HEK293T (cell line): ENCODE results near the gene CD2.

Source experiments
- CTCF ChIA-PET: fragments of 350-600 bp; formaldehyde crosslinking; extraction: SDS; loops from one replicate; lab custom pipeline; 2021; ENCODE audit warnings: antibody characterized with exemption, inconsistent platforms; lab: Yijun Ruan, JAX
- POLR2A ChIA-PET: fragments of 350-600 bp; formaldehyde crosslinking; extraction: SDS; loops from one replicate; lab custom pipeline; 2020; ENCODE audit warnings: antibody characterized with exemption, inconsistent platforms; lab: Yijun Ruan, JAX
- DNase-seq: peaks from one replicate; pipeline ENCODE4 v3.0.0; 2012; ENCODE audit warnings: mixed read lengths; ENCODE audit errors: extremely low spot score
- ARNT ChIP-seq: fragments of 450-650 bp; IDR thresholded peaks from 2 replicates; pipeline ENCODE4 v1.6.1; 2017; ENCODE audit warnings: mild to moderate bottlenecking
- BHLHE40 ChIP-seq: fragments of 450-650 bp; IDR thresholded peaks from 2 replicates; pipeline ENCODE4 v1.6.1; 2016; ENCODE audit warnings: mild to moderate bottlenecking, moderate library complexity, borderline replicate concordance
- CTBP1 ChIP-seq: fragments of 450-650 bp; IDR thresholded peaks from 2 replicates; pipeline ENCODE4 v1.6.1; 2016; ENCODE audit warnings: borderline replicate concordance
- ELF4 ChIP-seq: fragments of 450-650 bp; IDR thresholded peaks from 2 replicates; pipeline ENCODE4 v1.6.1; 2017; ENCODE audit warnings: antibody characterized with exemption
- FOXA1 ChIP-seq: fragments of 450-650 bp; IDR thresholded peaks from 2 replicates; pipeline ENCODE4 v1.6.1; 2016; ENCODE audit warnings: mild to moderate bottlenecking
- FOXK2 ChIP-seq: fragments of 450-650 bp; IDR thresholded peaks from 2 replicates; pipeline ENCODE4 v1.6.1; 2016; ENCODE audit warnings: mild to moderate bottlenecking
- FOXM1 ChIP-seq: fragments of 450-650 bp; IDR thresholded peaks from 2 replicates; pipeline ENCODE4 v1.6.1; 2017; ENCODE audit warnings: mild to moderate bottlenecking, borderline replicate concordance
- HDGF ChIP-seq: fragments of 450-650 bp; IDR thresholded peaks from 2 replicates; pipeline ENCODE4 v1.6.1; 2017; ENCODE audit warnings: antibody characterized with exemption, borderline replicate concordance
- L3MBTL2 ChIP-seq: fragments of 450-650 bp; conservative IDR thresholded peaks from 2 replicates; pipeline ENCODE4 v1.6.1; 2016; ENCODE audit warnings: mild to moderate bottlenecking
- LEF1 ChIP-seq: fragments of 450-650 bp; IDR thresholded peaks from 2 replicates; pipeline ENCODE4 v1.6.1; 2017; ENCODE audit warnings: mild to moderate bottlenecking, borderline replicate concordance
- NFRKB ChIP-seq: fragments of 450-650 bp; IDR thresholded peaks from 2 replicates; pipeline ENCODE4 v1.6.1; 2016; ENCODE audit warnings: mild to moderate bottlenecking, moderate library complexity
- SP1 ChIP-seq: fragments of 450-650 bp; IDR thresholded peaks from 2 replicates; pipeline ENCODE4 v1.6.1; 2017
- SUZ12 ChIP-seq: fragments of 450-650 bp; IDR thresholded peaks from 2 replicates; pipeline ENCODE4 v1.6.1; 2016; ENCODE audit warnings: mild to moderate bottlenecking
- TARDBP ChIP-seq: fragments of 450-650 bp; IDR thresholded peaks from 2 replicates; pipeline ENCODE4 v1.6.1; 2016
- ZNF384 ChIP-seq: fragments of 450-650 bp; IDR thresholded peaks from 2 replicates; pipeline ENCODE4 v1.6.1; 2016
- TF ChIP-seq, protein P1 (sequence below): fragments of 450-650 bp; IDR thresholded peaks from 2 replicates; pipeline ENCODE4 v1.6.1; 2016

The CD2 gene

DNA sequence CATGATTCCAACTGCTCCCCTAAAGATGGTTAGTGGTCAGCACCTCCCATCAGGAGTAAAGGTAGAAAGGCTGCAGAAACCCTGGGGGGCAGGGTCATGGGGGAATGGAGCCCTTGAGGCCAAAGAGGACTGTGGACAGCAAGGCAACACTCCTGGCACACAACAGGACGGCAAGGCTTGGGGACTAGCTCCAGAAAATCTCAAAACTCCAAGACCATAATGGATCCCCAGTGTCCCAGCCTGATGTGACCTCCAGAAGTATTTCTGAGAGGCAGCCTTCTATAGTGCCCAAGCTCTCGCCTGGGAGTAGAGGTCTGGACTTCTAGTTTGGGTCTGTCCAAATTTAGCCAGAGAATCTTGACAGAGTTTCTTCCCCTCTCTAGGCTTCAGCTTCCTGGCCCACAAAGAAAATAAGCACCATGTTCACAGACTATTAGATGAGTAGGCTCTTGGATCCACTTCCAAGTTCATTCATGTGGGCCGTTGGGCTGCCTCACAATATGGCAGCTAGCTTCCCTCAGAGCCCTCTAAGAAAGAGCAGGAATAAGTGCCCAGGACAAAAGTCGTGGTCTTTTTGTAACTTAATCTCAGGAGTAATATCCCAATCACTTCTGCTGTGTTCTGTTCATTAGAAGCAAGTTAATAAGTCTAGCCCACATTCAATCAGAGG is 6.9 kb downstream of the CD2 start:
- CTCF ChIA-PET, result no interaction called here
- POLR2A ChIA-PET, result no interaction called here
- TF ChIP-seq ELF4 (no peak), HDGF (no peak), NFRKB (no peak), SUZ12 (no peak), TARDBP (no peak)
- DNase-seq, result no peak

DNA sequence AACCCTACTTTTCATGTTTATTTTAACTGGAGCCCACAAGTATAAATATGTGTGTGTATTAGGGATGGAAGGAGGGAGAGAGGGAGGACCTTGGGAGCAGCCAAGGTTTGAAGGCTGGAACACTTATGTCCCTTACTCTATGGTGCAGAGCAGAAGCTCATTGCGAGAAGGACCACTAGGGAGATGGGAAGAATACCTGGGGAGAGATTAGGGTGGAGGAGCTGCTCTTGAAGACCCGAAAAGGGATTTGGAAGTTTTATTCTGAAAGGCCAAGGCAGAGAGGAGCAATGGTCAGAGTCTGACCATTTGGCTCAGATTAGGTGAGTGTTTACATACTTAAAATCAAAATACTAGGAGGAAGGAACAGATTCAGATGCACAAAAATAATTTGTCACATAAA is 8.1 kb downstream of the CD2 start:
- ChIA-PET CTCF (no interaction called here), POLR2A (no interaction called here)
- TF ChIP-seq FOXM1 (no peak), L3MBTL2 (no peak), LEF1 (no peak), FOXK2 (no peak), ZNF384 (no peak), SP1 (no peak), SUZ12 (no peak), ELF4 (no peak), FOXA1 (no peak)
- TF ChIP-seq, protein P1, sequence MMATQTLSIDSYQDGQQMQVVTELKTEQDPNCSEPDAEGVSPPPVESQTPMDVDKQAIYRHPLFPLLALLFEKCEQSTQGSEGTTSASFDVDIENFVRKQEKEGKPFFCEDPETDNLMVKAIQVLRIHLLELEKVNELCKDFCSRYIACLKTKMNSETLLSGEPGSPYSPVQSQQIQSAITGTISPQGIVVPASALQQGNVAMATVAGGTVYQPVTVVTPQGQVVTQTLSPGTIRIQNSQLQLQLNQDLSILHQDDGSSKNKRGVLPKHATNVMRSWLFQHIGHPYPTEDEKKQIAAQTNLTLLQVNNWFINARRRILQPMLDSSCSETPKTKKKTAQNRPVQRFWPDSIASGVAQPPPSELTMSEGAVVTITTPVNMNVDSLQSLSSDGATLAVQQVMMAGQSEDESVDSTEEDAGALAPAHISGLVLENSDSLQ, result no peak
- DNase-seq, result no peak

DNA sequence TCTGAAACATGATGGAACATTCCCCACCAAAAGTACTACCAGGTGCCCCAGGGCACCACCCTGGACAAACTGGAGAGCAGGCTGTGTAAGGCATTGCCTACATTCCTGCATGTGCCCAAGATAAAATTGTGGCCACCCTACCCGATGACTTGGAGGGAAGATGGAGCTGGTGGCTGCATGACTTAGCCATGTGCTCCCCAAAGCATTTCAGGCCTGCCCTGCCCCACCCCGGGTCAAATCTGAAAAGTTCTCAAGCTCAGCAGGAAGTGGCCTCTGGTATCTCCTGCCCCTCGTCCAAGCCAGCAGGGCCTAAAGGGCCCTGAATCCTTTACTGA is 8.5 kb downstream of the CD2 start:
- ChIA-PET CTCF (interaction anchor here (0.5 to 1.7 kb wide), 2 partner anchors 15 to 29 kb away, joined by 3 to 4 read pairs; no protein-coding TSS in a partner anchor), POLR2A (no interaction called here)
- no peak for DNase-seq
- no peak for TF ChIP-seq CTBP1

DNA sequence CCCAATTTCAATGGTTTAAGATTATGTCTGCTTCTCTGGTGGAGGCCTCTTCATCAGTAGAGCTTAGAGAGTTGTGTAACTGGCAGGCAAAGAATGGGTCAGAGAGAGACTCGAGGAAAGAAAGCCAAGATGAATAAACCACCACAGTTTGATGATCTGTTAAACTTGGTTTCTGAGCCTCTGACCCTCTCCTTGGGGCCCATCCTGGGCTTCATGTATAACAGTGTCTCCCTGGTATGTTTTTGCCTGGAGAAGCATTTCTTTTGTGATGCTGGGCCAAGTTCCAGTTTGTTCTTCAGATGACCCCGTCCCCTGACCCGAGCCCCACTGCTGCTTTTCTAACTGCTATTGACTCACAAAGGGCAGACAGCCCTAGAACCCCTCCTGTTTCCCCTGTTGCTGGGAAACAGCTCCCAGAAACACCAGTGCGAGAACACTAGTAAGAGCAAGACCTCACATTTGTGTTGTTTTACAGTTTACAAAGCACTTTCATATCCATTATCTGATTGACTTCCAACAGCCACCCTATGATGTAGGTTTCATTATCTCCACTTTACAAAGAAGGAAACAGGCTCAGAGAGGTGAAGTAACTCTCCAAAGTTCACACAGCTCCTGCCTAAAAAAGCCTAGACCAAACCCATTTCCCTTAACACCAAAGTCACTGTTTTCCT is 9.0 kb downstream of the CD2 start:
- ChIA-PET CTCF (interaction anchor here (0.5 to 1.9 kb wide), 4 partner anchors 16 to 51 kb away, joined by 3 to 8 read pairs (median 4); no protein-coding TSS in a partner anchor), POLR2A (no interaction called here)
- TF ChIP-seq FOXK2, result no peak
- TF ChIP-seq FOXA1, result no peak
- no peak for TF ChIP-seq SP1
- no peak for TF ChIP-seq NFRKB
- no peak for TF ChIP-seq LEF1
- no peak for TF ChIP-seq BHLHE40
- TF ChIP-seq, protein P1, result no peak
- TF ChIP-seq ZNF384, result no peak
- TF ChIP-seq ELF4, result no peak
- TF ChIP-seq HDGF, result no peak
- no peak for TF ChIP-seq SUZ12
- TF ChIP-seq ARNT, result no peak
- no peak for TF ChIP-seq CTBP1
- no peak for TF ChIP-seq L3MBTL2
- TF ChIP-seq FOXM1, result no peak
- DNase-seq, result no peak

DNA sequence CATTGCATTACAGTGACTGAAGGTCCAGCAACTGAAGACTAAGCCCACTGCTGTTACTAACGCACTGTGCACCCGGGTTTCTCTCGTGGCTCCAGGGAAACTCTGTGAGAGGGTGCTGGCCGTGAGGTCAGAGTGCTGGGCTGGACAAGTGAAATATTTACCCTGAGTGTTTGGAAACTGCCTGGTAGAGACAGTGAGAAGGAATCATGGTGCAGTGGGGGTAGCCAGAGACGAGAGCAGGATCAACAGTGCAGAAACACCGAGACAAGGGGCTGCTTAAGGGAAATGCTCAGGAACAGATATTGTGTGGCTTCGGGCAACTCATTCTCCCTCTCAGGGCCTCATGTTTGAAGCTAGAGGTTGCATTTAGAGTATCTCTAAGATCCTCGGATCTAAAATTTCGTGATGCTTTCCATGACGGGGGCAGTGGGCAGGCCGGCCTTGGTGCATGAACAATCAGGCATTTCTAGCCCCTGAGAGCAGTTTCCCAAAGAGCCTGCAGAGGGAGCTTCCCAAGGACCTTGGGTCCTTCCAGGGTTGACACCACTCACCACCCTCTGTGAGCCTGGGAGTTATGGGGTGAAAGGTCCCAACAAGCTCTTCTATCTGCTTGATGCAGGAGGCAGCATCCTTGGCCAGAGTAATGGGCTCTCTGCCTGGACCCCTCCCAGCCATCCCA is 9.7 kb downstream of the CD2 start:
- TF ChIP-seq BHLHE40 (no peak), CTBP1 (no peak), HDGF (no peak), FOXM1 (no peak), SP1 (no peak), NFRKB (no peak)
- peak; percentile 76 for DNase-seq
- POLR2A ChIA-PET, result no interaction called here
- CTCF ChIA-PET, result interaction anchor here (0.6 to 1.9 kb wide), 14 partner anchors 10 to 292 kb away, joined by 3 to 8 read pairs (median 4); partner anchors contain the start of genes CD2 and PTGFRN

DNA sequence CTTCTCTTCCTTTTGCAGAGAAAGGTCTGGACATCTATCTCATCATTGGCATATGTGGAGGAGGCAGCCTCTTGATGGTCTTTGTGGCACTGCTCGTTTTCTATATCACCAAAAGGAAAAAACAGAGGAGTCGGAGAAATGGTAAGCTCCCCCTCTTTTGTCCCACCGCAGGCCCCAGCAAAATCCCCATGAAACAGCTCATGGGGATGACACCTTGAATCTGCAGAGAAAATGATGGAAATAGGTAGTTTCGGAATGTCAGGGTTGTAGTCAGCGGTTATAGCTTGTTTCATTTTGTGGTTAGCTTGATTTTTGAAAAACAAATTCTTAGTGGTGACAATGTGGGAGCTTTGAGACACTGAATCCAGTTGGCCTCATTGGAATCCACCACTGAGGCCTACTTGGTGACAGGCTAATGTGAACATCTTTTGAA is 10.3 kb downstream of the CD2 start:
- ChIA-PET CTCF (interaction anchor here (0.6 to 1.9 kb wide), 15 partner anchors 11 to 292 kb away, joined by 3 to 8 read pairs (median 3); partner anchors contain the start of genes CD2 and PTGFRN), POLR2A (no interaction called here)
- DNase-seq, result no peak
- no peak for TF ChIP-seq FOXM1
- TF ChIP-seq SUZ12, result no peak
- TF ChIP-seq SP1, result no peak
- TF ChIP-seq FOXK2, result no peak
- TF ChIP-seq L3MBTL2, result no peak
- no peak for TF ChIP-seq CTBP1
- TF ChIP-seq FOXA1, result no peak
- no peak for TF ChIP-seq BHLHE40
- no peak for TF ChIP-seq NFRKB
- TF ChIP-seq ARNT, result no peak
- no peak for TF ChIP-seq HDGF
- TF ChIP-seq LEF1, result no peak
- TF ChIP-seq, protein P1, result no peak
- no peak for TF ChIP-seq ELF4
- no peak for TF ChIP-seq ZNF384
- TF ChIP-seq TARDBP, result no peak
